ENCODE data around the gene GALNT15.

DNA sequence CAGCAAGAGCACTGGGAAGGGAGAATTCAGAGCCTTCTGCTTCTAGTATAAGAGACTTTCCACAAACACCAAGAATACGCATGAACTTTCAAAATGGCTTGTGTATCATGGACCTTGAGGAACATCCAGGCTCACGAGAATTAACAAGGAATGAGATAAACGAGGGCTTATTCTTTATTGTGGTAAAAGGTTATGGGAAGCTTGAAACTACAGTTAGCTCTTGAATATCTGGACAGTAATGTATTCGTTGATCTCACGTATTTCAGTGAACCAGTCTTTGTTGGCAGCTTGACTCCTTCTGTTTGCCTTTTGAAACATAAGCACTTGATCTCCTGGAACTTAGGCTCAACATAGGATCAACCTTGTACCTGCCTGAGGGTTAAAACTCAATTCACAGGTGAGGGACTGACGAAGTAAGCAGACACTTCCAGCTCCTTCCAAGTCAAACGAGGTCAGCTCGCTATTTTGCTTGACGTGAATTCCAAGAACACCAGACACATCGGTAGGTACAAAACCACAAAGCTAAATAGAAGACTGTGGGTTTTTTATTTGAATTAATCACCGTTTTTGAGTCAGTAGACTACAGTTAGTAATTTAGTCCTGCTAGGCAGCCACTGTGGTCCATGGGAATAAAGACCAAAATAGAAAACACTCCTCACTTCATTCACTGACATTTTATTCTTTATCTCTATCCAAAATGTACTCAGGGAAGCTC, 30.8 kb downstream of the GALNT15 start:
- no peak for TF ChIP-seq CTCF (conservative IDR thresholded peaks at IDR 0.05)
- no peak for TF ChIP-seq EZH2 (IDR thresholded peaks at IDR 0.05; ENCODE audit: low read depth)
